Heart left ventricle (tissue), 16 donors: ENCODE measurements around the gene HSPB6. TPM values are rescaled to one million over a fixed set of nuclear protein-coding genes. Genes with fewer than 3 reads are reported as not detected.

Source experiments
- ATAC-seq, 4 donors: fragments of 200-7000 bp; cut with Tn5 transposase; one replicate each; pipeline ENCODE4 v1.9.1; 2020 to 2022; ENCODE audit warnings: moderate library complexity in 4 of 4, mild to moderate bottlenecking in 3 of 4, moderate number of reproducible peaks in 1 of 4
- DNase-seq, 5 donors: peaks; one replicate each; pipeline ENCODE4 v3.0.0-alpha.2; 2020
- H3K27ac ChIP-seq, 12 donors: fragments of 200-600 bp; sonication (generic) in 4 of 12; one replicate each; pipeline versions ENCODE4 v1.5.0 to v1.8.0; 2016 to 2022; ENCODE audit warnings: mild to moderate bottlenecking in 2 of 12
- H3K27me3 ChIP-seq, 9 donors: fragments of 200-600 bp; sonication (generic) in 2 of 9; one replicate each; pipeline versions ENCODE4 v1.5.1 to v1.8.0; 2016 to 2022; ENCODE audit warnings: mild to moderate bottlenecking in 3 of 9
- H3K36me3 ChIP-seq, 9 donors: fragments of 200-600 bp; sonication (generic) in 2 of 9; one replicate each; pipeline versions ENCODE4 v1.5.0 to v1.8.0; 2018 to 2022; ENCODE audit warnings: mild to moderate bottlenecking in 2 of 9
- H3K4me1 ChIP-seq, 12 donors: fragments of 200-600 bp; sonication (generic) in 4 of 12; one replicate each; pipeline versions ENCODE4 v1.5.0 to v1.8.0; 2016 to 2022; ENCODE audit warnings: mild to moderate bottlenecking in 3 of 12
- H3K4me3 ChIP-seq, 12 donors: fragments of 200-600 bp; sonication (generic) in 4 of 12; one replicate each; pipeline versions ENCODE4 v1.5.0 to v1.8.0; 2017 to 2022; ENCODE audit warnings: mild to moderate bottlenecking in 9 of 12, moderate library complexity in 4 of 12
- H3K9me3 ChIP-seq, 12 donors: fragments of 200-600 bp; sonication (generic) in 4 of 12; one replicate each; pipeline versions ENCODE4 v1.5.0 to v1.8.0; 2016 to 2022; ENCODE audit warnings: mild to moderate bottlenecking in 1 of 12
- POLR2A ChIP-seq, 2 donors: fragments of 450-650 bp; IDR thresholded peaks; one replicate each; pipeline ENCODE4 v1.6.1; 2017; ENCODE audit warnings: antibody characterized with exemption in 2 of 2, mild to moderate bottlenecking in 2 of 2, moderate library complexity in 2 of 2
- WGBS, 4 donors: extraction: QIAGEN DNeasy Blood & Tissue Kit in 2 of 4; methylation state at CpG; one replicate each; pipeline versions ENCODE4 v1.1.5 to v1.1.7; 2013 to 2018; 5-methylcytosine and 5-hydroxymethylcytosine counted together
- intact Hi-C, 10 donors: fragments of 100-400 bp; cut with DNase I; formaldehyde crosslinking; loops; one replicate each; pipeline versions ENCODE4 v1.11.1 to v1.14.2; 2022
- polyA plus RNA-seq, 2 donors: library from polyadenylated mRNA; stranded (reverse); fragments of 200-250 nt; gene quantifications; one replicate each; pipeline ENCODE4 v1.2.3, GENCODE V29; 2013
- total RNA-seq, 9 donors: library from RNA; depleted of rRNA in 2 of 9; stranded (reverse); fragments of >200 nt in 2 of 9; fragmentation: NEBNext Ultra II Directional in 3 of 9; extraction: Animal tissue kit (Norgen Biotek cat#: 25700) in 3 of 9; gene quantifications; one replicate each; pipeline versions ENCODE4 v1.1.0 to v1.2.4, GENCODE V29; 2016 to 2023
- TF ChIP-seq, protein P1 (sequence below), 12 donors: fragments of 200-600 bp; sonication (generic) in 4 of 12; IDR thresholded peaks; one replicate each; pipeline versions ENCODE4 v1.5.0 to v1.8.0; 2018 to 2022; ENCODE audit warnings: antibody characterized with exemption in 12 of 12, mild to moderate bottlenecking in 5 of 12
- donor health status: ischemic (EF 13 %, LVEDD 7.1; RV severe dilation, severe dysfunction).
- donor health status: healthy with polysubstance abuse.
- donor health status: DM: no; HTN: yes; CAD: no.
- donor health status: DM: no; HTN: no; CAD: no.
- donor health status: ischemic (EF 25% LVEDD 6.9; RV normal size, moderate dysfunction).
- donor health status: ischemic (EF 25% LVEDD 5.7; RV mildly dilated, moderate dysfunction).
- donor health status: healthy.
- donor health status: DM: yes; HTN: yes; CAD: no.
- donor health status: ischemic (EF 35%, LVEDD 5.7; RV mildly dilated, moderate dysfunction).
- donor health status: nonischemic (EF 11% LVEDD 7.7; RV severe dilation, severe dysfunction).
- donor health status: DM: yes; HTN: yes; CAD: no.
- donor health status: PGD.
- donor health status: ischemic (EF 29% LVEDD 5.4; RV normal size, mild dysfunction).
- donor health status: nonischemic (EF 23%, LVEDD 6.1; RV moderate dilation, normal function).

The HSPB6 gene
- total and polyA plus RNA-seq, 11 donors = 156 to 1,012 (median 585) TPM

DNA sequence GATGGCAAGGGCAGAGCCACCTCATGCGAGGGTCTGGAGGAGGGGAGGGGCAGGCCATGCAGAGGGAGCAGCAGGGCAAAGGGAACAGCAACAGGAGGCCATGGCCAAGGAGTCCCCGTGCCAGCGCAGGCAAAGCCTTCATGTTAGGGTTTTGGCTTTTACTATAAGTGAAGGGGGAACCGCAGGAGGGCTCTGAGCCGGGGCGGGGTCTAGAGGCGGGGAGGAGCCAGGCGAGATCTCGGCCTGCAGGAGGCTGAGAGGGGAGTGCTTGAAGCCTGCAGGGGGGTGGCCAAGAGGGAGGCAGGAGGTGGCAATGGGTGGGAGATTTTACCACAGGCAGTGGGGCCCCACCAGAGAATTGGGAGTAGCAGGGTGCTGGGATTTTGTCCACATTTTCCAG is 24.8 kb upstream of the HSPB6 start:
- DNase-seq = no peak
- no peak for ATAC-seq
- Histone ChIP-seq H3K27ac (no peak overlapping the region), H3K27me3 (no peaks in the 10 kb centered on the region), H3K36me3 (peaks cover 0 to 46% (median 12%) of the 10 kb centered on the region in 9 donors), H3K4me3 (no peak overlapping the region), H3K4me1 (no peaks in the 10 kb centered on the region), H3K9me3 (no peaks in the 10 kb centered on the region)
- no peak for TF ChIP-seq POLR2A (IDR thresholded peaks at IDR 0.05)
- TF ChIP-seq, protein P1, sequence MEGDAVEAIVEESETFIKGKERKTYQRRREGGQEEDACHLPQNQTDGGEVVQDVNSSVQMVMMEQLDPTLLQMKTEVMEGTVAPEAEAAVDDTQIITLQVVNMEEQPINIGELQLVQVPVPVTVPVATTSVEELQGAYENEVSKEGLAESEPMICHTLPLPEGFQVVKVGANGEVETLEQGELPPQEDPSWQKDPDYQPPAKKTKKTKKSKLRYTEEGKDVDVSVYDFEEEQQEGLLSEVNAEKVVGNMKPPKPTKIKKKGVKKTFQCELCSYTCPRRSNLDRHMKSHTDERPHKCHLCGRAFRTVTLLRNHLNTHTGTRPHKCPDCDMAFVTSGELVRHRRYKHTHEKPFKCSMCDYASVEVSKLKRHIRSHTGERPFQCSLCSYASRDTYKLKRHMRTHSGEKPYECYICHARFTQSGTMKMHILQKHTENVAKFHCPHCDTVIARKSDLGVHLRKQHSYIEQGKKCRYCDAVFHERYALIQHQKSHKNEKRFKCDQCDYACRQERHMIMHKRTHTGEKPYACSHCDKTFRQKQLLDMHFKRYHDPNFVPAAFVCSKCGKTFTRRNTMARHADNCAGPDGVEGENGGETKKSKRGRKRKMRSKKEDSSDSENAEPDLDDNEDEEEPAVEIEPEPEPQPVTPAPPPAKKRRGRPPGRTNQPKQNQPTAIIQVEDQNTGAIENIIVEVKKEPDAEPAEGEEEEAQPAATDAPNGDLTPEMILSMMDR (IDR thresholded peaks at IDR 0.05) = no peak
- 81 to 86% (median 83%) methylated on average over 9 of the region's 9 CpGs for WGBS, 4 donors
- intact Hi-C loops = loop anchor here in 1 of 10 donors (10.0 kb wide), 1 partner anchor 93 kb away; no protein-coding TSS in a partner anchor

DNA sequence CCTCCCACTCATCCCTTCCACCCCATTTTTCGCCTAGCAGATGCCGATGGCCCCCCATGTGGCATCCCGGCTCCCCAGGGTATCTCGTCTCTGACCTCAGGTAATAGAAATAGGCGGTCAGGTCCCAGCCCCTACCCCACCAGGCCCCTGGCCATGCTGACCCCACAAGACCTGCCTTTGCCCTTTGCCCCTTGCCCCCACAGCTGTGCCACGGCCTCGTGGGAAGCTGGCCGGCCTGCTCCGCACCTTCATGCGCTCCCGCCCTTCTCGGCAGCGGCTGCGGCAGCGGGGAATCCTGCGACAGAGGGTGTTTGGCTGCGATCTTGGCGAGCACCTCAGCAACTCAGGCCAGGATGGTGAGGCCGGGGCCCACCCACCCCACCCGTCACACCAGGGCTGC is 23.9 kb upstream of the HSPB6 start:
- 93 to 98% (median 96%) methylated on average over 16 to 20 of the region's 20 CpGs for WGBS, 4 donors
- intact Hi-C loops = loop anchor here in 1 of 10 donors (10.0 kb wide), 1 partner anchor 94 kb away; no protein-coding TSS in a partner anchor
- H3K36me3 ChIP-seq = peaks cover 0 to 46% (median 12%) of the 10 kb centered on the region in 9 donors

DNA sequence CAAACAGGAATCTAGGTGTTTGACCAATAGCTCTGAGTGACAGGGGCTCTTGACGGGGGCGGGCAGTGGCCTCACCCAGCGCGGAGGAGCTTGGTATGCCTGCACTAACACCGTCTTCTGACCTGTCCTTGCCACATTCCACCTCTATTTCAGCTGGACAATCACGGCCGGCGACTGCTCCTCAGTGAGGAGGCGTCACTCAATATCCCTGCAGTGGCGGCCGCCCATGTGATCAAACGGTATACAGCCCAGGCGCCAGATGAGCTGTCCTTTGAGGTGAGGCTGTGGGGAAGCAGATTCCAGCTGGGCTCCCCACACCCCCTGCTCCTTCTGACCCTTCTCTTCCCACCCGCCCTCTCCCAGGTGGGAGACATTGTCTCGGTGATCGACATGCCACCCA is 23.2 kb upstream of the HSPB6 start:
- ATAC-seq (no peak), DNase-seq (no peak)
- intact Hi-C loops = loop anchor here in 1 of 10 donors (10.0 kb wide), 1 partner anchor 95 kb away; no protein-coding TSS in a partner anchor
- peaks cover 0 to 10% (median under 1%) of the 10 kb centered on the region in 12 donors for H3K4me1 ChIP-seq
- no peaks in the 10 kb centered on the region for H3K9me3 ChIP-seq
- H3K27ac ChIP-seq = no peak overlapping the region
- no peaks in the 10 kb centered on the region for H3K27me3 ChIP-seq
- H3K36me3 ChIP-seq = peaks cover 0 to 46% (median 12%) of the 10 kb centered on the region in 9 donors
- TF ChIP-seq, protein P1 (IDR thresholded peaks at IDR 0.05) = no peak
- no peak for TF ChIP-seq POLR2A (IDR thresholded peaks at IDR 0.05)
- WGBS, 4 donors = 92 to 95% (median 93%) methylated on average over 14 to 16 of the region's 16 CpGs
- no peak overlapping the region for H3K4me3 ChIP-seq

More for the DNA sequence above, 23.9 kb upstream of the HSPB6 start:
- no peaks in the 10 kb centered on the region for H3K9me3 ChIP-seq
- H3K4me3 ChIP-seq = no peak overlapping the region
- no peak overlapping the region for H3K27ac ChIP-seq
- no peak for ATAC-seq
- DNase-seq = no peak
- TF ChIP-seq, protein P1 (IDR thresholded peaks at IDR 0.05) = no peak
- TF ChIP-seq POLR2A (IDR thresholded peaks at IDR 0.05) = no peak
- no peaks in the 10 kb centered on the region for H3K27me3 ChIP-seq
- H3K4me1 ChIP-seq = peaks cover 0 to 9% (median 0%) of the 10 kb centered on the region in 12 donors

DNA sequence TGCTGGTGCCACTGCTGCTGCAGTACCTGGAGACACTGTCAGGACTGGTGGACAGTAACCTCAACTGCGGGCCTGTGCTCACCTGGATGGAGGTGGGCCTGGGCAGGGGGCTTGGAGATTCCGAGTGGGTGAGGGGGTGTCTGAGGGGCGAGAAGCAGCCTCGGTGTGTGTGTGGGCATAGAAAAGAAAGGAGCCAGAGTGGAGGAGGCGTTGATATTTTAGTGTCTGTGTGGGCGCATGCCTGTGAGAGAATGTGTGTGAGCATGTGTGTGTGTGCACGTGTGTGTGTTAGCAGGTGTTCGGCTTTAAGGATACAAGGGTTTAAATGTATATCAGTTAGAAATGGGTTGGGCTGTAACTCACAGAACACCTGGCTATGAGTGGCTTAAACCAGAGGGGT is 22.2 kb upstream of the HSPB6 start:
- Histone ChIP-seq H3K4me1 (peaks cover 0 to 17% (median 5%) of the 10 kb centered on the region in 12 donors), H3K27me3 (no peaks in the 10 kb centered on the region), H3K4me3 (no peak overlapping the region), H3K36me3 (peaks cover 0 to 46% (median 12%) of the 10 kb centered on the region in 9 donors), H3K27ac (no peak overlapping the region), H3K9me3 (no peaks in the 10 kb centered on the region)
- WGBS, 4 donors = 91 to 95% (median 95%) methylated on average over 8 of the region's 8 CpGs
- no peak for TF ChIP-seq POLR2A (IDR thresholded peaks at IDR 0.05)
- TF ChIP-seq, protein P1 (IDR thresholded peaks at IDR 0.05) = no peak
- DNase-seq (no peak), ATAC-seq (no peak)
- intact Hi-C loops = loop anchor here in 2 of 10 donors (10.0 kb wide), 2 partner anchors 106 to 156 kb away; partner anchors contain the start of gene LRFN3 (in 1 of the 2)
